Sigmoid colon (tissue), 4 donors: ENCODE data around the gene SIM2.

Experiments
- EP300 ChIP-seq, 4 donors: sonication (generic); formaldehyde crosslinking; IDR thresholded peaks; one replicate each; pipeline ENCODE4 v1.6.1; 2017; ENCODE audit warnings: antibody characterized with exemption in 4 of 4
- POLR2A ChIP-seq, 2 donors: fragments of 450-650 bp; IDR thresholded peaks; one replicate each; pipeline ENCODE4 v1.6.1; 2016; ENCODE audit warnings: antibody characterized with exemption in 2 of 2, mild to moderate bottlenecking in 2 of 2, moderate library complexity in 2 of 2
- POLR2AphosphoS5 ChIP-seq, 4 donors: sonication (generic); formaldehyde crosslinking; IDR thresholded peaks; one replicate each; pipeline ENCODE4 v1.6.1; 2017; ENCODE audit warnings: antibody characterized with exemption in 4 of 4
- TF ChIP-seq, protein P1 (sequence below), 4 experiments: fragments of 450-650 bp in 3 of 4; fragments of 200-600 bp in 1 of 4; IDR thresholded peaks; one replicate each; pipeline ENCODE4 v1.5.1; 2016 to 2019; ENCODE audit warnings: antibody characterized with exemption in 4 of 4, mild to moderate bottlenecking in 3 of 4, moderate library complexity in 2 of 4

GRCh38 chr21:36743008-36743407 lies 44.1 kb downstream of the SIM2 start:
- TF ChIP-seq POLR2A (IDR thresholded peaks at IDR 0.05): no peak
- TF ChIP-seq, protein P1, sequence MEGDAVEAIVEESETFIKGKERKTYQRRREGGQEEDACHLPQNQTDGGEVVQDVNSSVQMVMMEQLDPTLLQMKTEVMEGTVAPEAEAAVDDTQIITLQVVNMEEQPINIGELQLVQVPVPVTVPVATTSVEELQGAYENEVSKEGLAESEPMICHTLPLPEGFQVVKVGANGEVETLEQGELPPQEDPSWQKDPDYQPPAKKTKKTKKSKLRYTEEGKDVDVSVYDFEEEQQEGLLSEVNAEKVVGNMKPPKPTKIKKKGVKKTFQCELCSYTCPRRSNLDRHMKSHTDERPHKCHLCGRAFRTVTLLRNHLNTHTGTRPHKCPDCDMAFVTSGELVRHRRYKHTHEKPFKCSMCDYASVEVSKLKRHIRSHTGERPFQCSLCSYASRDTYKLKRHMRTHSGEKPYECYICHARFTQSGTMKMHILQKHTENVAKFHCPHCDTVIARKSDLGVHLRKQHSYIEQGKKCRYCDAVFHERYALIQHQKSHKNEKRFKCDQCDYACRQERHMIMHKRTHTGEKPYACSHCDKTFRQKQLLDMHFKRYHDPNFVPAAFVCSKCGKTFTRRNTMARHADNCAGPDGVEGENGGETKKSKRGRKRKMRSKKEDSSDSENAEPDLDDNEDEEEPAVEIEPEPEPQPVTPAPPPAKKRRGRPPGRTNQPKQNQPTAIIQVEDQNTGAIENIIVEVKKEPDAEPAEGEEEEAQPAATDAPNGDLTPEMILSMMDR (IDR thresholded peaks at IDR 0.05): no peak
- TF ChIP-seq EP300 (IDR thresholded peaks at IDR 0.05): no peak
- TF ChIP-seq POLR2AphosphoS5 (IDR thresholded peaks at IDR 0.05): no peak
